HUES6 (cell line): Measurements from ENCODE around the gene NRIP3.

Experiments used
- H3K27ac ChIP-seq: 2 replicates; pipeline ENCODE4 v1.7.0; 2013; ENCODE audit warnings: low read depth, mild to moderate bottlenecking, low read length, inconsistent platforms
- H3K27me3 ChIP-seq: 2 replicates; pipeline ENCODE4 v1.6.1; 2013; ENCODE audit warnings: low read length; ENCODE audit not compliant: control insufficient read depth, insufficient read depth
- H3K36me3 ChIP-seq: 2 replicates; pipeline ENCODE4 v1.6.1; 2013; ENCODE audit warnings: low read length; ENCODE audit not compliant: control insufficient read depth, insufficient read depth
- H3K4me1 ChIP-seq: 2 replicates; pipeline ENCODE4 v1.6.1; 2013; ENCODE audit warnings: low read length; ENCODE audit not compliant: control insufficient read depth, insufficient read depth
- H3K4me3 ChIP-seq: 2 replicates; pipeline ENCODE4 v1.5.1; 2013; ENCODE audit warnings: low read depth, low read length
- H3K9ac ChIP-seq: one replicate; pipeline ENCODE4 v1.6.1; 2013; ENCODE audit warnings: mild to moderate bottlenecking, low read length
- H3K9me3 ChIP-seq: 2 replicates; pipeline ENCODE4 v1.6.1; 2013; ENCODE audit warnings: low read depth, low read length; ENCODE audit not compliant: control insufficient read depth, insufficient read depth

The NRIP3 gene

GRCh38 chr11:9037963-9038362 lies 34.2 kb upstream of the NRIP3 start:
- no peak overlapping the region for H3K9ac ChIP-seq
- no peaks in the 10 kb centered on the region for H3K9me3 ChIP-seq
- H3K27me3 ChIP-seq: 0 out of 2 replicates have a peak, but pooled peaks cover 7% of the 10 kb centered on the region
- peaks cover 12% of the 10 kb centered on the region for H3K4me1 ChIP-seq
- no peak overlapping the region for H3K4me3 ChIP-seq
- H3K27ac ChIP-seq: no peak overlapping the region
- H3K36me3 ChIP-seq: no peaks in the 10 kb centered on the region

- H3K4me1 ChIP-seq: peaks cover 12% of the 10 kb centered on the region
- no peaks in the 10 kb centered on the region for H3K36me3 ChIP-seq
- no peaks in the 10 kb centered on the region for H3K9me3 ChIP-seq
- H3K9ac ChIP-seq: no peak overlapping the region
- H3K4me3 ChIP-seq: no peak overlapping the region
- no peak overlapping the region for H3K27ac ChIP-seq
- H3K27me3 ChIP-seq: 0 out of 2 replicates have a peak, but pooled peaks cover 7% of the 10 kb centered on the region
These were observed 33.4 kb upstream of the NRIP3 start for GRCh38 chr11:9037046-9037780.

GRCh38 chr11:9030601-9031000 lies 26.8 kb upstream of the NRIP3 start:
- H3K36me3 ChIP-seq: no peaks in the 10 kb centered on the region

GRCh38 chr11:9029422-9029821 lies 25.6 kb upstream of the NRIP3 start:
- no peak overlapping the region for H3K4me3 ChIP-seq
- H3K27ac ChIP-seq: no peak overlapping the region
- H3K36me3 ChIP-seq: no peaks in the 10 kb centered on the region
- no peaks in the 10 kb centered on the region for H3K27me3 ChIP-seq
- no peaks in the 10 kb centered on the region for H3K4me1 ChIP-seq
- H3K9me3 ChIP-seq: no peaks in the 10 kb centered on the region
- no peak overlapping the region for H3K9ac ChIP-seq

More at GRCh38 chr11:9030601-9031000, 26.8 kb upstream of the NRIP3 start:
- no peak overlapping the region for H3K9ac ChIP-seq
- H3K27me3 ChIP-seq: no peaks in the 10 kb centered on the region
- H3K9me3 ChIP-seq: no peaks in the 10 kb centered on the region
- no peaks in the 10 kb centered on the region for H3K4me1 ChIP-seq
- no peak overlapping the region for H3K27ac ChIP-seq
- no peak overlapping the region for H3K4me3 ChIP-seq

GRCh38 chr11:9028581-9028980 lies 24.8 kb upstream of the NRIP3 start:
- Histone ChIP-seq H3K4me3 (no peak overlapping the region), H3K9ac (no peak overlapping the region), H3K9me3 (no peaks in the 10 kb centered on the region), H3K36me3 (no peaks in the 10 kb centered on the region), H3K4me1 (no peaks in the 10 kb centered on the region), H3K27me3 (no peaks in the 10 kb centered on the region), H3K27ac (no peak overlapping the region)

GRCh38 chr11:9025101-9025850 lies 21.5 kb upstream of the NRIP3 start:
- Histone ChIP-seq H3K4me1 (no peaks in the 10 kb centered on the region), H3K4me3 (no peak overlapping the region), H3K27me3 (no peaks in the 10 kb centered on the region), H3K27ac (no peak overlapping the region), H3K9me3 (no peaks in the 10 kb centered on the region), H3K9ac (no peak overlapping the region), H3K36me3 (no peaks in the 10 kb centered on the region)

GRCh38 chr11:9022961-9023680 lies 19.3 kb upstream of the NRIP3 start:
- no peak overlapping the region for H3K4me3 ChIP-seq
- H3K27me3 ChIP-seq: no peaks in the 10 kb centered on the region
- no peak overlapping the region for H3K9ac ChIP-seq
- no peaks in the 10 kb centered on the region for H3K4me1 ChIP-seq
- no peaks in the 10 kb centered on the region for H3K36me3 ChIP-seq
- H3K27ac ChIP-seq: no peak overlapping the region
- H3K9me3 ChIP-seq: no peaks in the 10 kb centered on the region

GRCh38 chr11:9020916-9021315 lies 17.1 kb upstream of the NRIP3 start:
- no peak overlapping the region for H3K4me3 ChIP-seq
- no peak overlapping the region for H3K27ac ChIP-seq
- no peaks in the 10 kb centered on the region for H3K27me3 ChIP-seq
- H3K4me1 ChIP-seq: no peaks in the 10 kb centered on the region
- H3K9ac ChIP-seq: no peak overlapping the region
- H3K36me3 ChIP-seq: no peaks in the 10 kb centered on the region
- H3K9me3 ChIP-seq: no peaks in the 10 kb centered on the region

GRCh38 chr11:9019861-9020260 lies 16.1 kb upstream of the NRIP3 start:
- Histone ChIP-seq H3K9ac (no peak overlapping the region), H3K4me3 (no peak overlapping the region), H3K27ac (no peak overlapping the region), H3K36me3 (no peaks in the 10 kb centered on the region), H3K9me3 (no peaks in the 10 kb centered on the region), H3K27me3 (no peaks in the 10 kb centered on the region), H3K4me1 (no peaks in the 10 kb centered on the region)

- Histone ChIP-seq H3K4me3 (no peak overlapping the region), H3K9ac (no peak overlapping the region), H3K36me3 (no peaks in the 10 kb centered on the region), H3K27ac (no peak overlapping the region), H3K9me3 (no peaks in the 10 kb centered on the region), H3K27me3 (no peaks in the 10 kb centered on the region), H3K4me1 (no peaks in the 10 kb centered on the region)
These were observed 14.0 kb upstream of the NRIP3 start for GRCh38 chr11:9017773-9018172.
